Epidermal melanocyte (primary cell): ENCODE data around the gene MAP7D2.
A peak's percentile ranks its signal among the peaks of the same experiment; 100 is the strongest.

ENCODE experiments used
- DNase-seq: peaks from one replicate; pipeline ENCODE4 v3.0.0; 2011; ENCODE audit warnings: low spot score; ENCODE audit not compliant: insufficient read length

Gene MAP7D2

DNA sequence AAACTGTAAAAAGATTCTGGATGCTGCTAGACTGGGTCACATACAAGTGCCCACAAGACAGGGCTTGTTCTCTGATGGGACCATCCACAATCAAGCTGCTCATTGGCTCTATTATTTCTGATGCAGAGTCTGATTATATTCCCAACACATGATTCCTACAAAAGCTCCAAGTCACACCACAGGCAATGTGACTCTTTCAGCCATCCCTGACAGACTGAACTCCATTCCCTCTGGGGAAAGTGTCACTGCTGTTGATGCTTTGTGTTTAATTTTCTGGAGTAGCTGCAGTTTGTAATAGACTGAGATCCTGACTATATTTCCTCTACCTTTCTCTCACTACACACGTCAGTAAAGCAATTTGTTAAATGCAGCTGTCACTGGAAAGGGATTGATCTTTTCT is 70.5 kb downstream of the MAP7D2 start:
- DNase-seq, result no peak

DNA sequence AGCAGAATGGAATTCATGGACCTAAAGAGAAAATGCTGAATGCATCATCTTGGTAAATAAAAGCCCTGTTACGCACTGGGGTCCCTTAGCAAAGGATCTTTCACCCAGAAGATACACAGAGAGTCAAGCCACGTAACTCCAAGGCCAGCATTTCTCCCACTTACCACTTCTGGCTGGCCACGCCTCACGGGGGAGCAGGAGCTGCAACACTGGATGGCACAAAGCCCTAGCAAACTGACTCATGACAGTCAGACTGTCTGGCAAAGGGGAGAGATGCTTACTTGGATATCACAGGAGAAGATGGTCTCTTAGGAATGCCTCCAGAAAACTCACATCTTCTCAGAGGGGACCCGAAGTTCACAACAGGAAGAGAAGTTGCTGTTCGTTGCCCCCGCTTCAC is 74.5 kb downstream of the MAP7D2 start:
- no peak for DNase-seq

DNA sequence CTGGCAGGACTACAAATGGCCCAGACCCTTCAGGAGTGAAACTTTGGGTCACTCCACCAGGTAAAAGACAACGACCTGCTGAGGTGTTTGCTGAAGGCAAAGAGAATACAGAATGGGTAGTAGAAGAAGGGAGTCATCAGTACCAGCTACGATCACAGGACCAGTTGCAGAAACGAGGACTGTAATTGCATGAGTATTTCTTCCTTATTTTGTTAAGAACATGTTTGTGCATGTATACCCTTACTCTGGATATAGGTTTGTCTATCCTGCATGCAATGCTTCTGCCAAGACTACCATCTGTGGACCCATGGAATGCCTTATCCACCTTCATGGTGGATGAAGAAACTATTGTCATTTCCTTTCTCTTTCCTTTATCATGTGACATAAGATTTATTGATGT is 77.7 kb downstream of the MAP7D2 start:
- DNase-seq, result no peak

DNA sequence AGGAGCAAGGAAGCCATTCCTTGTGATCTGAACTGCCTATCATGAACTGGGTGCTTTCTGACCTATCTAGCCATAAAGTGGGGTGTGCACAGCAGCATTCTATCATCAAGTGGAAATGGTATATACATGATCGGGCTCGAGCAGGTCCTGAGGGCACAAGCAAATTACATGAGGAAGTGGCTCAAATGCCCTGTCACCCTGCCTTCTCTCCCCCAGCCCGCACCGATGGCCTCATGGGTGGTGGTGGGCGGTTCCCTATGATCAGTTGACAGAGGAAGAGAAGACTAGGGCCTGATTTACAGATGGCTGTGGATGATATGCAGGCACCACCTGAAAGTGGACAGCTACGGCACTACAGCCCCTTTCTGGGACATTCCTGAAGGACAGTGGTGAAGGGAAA is 79.5 kb downstream of the MAP7D2 start:
- DNase-seq, result no peak

DNA sequence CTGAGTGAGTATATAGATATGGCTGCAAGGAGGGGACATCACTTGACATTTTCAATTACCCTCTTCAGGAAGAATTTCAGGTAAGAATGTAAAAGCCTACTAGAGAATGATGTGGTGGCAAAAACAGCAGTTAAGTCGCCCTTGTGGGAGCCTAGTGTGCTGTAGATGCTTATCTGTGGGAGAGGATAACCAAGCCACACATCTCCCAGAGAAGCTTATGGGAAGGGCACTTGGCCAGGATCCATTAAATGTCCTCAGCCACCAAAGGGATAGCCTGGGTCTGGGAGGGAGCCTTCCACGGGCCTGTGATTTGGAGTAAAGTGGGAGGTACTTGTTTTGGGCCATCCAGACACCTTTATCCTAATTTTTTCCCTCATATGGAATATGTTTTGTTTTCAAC is 84.5 kb downstream of the MAP7D2 start:
- no peak for DNase-seq

DNA sequence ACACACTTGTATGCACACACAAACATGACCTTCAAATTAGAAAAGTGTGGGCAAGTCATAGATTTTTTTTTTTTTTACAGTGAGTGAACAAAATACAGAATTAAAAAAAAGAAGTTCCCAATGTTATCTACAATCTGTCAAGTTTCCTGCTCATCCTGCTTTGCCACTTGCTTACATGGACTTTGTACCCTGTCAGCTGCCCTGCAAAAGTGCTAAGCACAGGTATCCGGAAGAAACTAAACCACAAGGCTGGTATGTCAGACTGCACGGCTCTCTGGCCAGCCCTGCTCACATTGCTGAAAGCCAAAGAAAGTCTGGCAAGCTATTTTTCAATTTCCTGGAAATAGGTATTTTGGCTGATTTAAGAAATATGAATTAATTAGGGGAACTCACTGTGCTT is 87.0 kb downstream of the MAP7D2 start:
- no peak for DNase-seq

DNA sequence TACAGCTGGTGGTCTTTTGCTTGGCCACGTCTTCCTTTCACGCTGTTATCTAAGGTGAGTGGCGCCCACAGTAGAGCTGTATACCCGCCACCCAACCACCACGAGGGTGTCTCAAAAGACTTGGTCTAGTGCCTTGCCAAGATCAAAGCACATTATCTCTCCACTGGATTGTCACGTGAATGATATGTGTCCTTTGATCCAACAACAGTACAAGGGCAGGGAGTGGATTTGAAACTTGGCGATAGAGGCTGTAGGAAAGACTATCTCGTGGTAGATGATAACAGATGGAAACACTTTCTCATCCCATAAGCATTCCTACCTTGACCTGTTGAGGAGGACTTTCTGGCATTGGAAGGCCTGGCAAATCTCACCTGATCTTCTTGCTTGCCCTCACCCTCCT is 88.1 kb downstream of the MAP7D2 start:
- no peak for DNase-seq

DNA sequence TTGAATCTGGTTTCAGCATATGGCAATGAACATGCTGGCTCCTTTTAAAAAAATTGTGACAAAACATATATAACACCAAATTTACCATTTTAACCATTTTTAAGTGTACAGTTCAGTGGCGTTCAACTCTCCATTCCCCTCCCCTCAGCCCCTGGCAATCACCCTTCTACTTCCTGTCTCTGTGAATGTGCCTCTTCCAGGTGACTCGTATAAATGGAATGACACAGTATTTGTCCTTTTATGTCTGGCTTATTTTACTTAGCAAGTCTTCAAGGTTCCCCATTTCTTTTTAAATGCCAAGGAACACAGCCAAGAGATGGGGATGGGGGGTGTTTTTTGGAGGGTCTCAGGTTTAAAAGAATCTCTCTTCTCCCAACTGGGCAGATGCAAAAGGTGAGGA is 90.4 kb downstream of the MAP7D2 start:
- no peak for DNase-seq

DNA sequence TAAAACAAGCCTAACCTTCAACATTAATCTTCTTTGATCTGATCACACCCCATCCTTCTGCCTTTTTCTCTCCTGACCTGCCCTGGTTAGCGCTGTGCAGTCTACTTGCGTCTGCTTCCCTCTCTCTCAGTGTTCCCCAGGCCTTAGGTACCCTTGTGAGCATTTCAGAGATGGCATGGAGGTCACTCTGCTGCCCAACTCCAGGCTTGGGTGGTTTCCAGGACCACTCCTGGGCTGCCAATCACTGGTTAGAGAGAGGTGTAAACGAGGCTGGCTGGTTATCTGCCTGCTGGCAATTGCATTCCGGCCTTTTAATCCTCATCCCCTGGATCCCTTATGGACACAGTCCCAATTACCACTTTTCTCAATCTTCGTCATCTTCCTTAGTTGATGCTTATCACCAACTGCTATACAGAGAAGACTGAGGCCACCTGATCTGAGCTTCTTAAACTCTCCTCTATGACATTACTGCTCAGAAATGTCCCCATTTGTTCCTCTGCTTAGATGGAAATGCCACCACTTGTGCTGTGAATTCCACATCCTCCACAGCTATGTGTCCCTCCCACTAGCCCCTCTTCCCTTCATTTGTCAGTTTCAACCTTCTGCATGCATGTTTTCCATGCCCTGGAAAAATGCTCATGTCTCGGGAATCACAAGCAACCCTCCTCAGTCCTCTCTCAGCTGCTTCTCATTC is 96.9 kb downstream of the MAP7D2 start:
- no peak for DNase-seq

DNA sequence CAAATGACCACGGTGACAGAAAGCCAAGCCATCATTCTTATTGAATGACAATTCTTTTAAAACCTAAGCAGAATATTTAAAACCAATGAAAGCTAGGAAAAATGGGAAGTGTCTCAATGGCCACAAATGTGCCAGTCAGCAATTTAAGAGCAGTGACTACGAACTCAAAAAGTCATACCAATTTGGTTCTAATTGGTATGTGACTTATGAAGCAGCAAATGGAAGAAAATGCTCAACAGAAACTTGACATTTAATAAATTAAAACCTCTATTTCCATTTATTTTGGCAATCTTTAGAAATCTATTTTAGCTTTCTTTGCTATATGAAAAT is 100.1 kb downstream of the MAP7D2 start:
- DNase-seq, result no peak

DNA sequence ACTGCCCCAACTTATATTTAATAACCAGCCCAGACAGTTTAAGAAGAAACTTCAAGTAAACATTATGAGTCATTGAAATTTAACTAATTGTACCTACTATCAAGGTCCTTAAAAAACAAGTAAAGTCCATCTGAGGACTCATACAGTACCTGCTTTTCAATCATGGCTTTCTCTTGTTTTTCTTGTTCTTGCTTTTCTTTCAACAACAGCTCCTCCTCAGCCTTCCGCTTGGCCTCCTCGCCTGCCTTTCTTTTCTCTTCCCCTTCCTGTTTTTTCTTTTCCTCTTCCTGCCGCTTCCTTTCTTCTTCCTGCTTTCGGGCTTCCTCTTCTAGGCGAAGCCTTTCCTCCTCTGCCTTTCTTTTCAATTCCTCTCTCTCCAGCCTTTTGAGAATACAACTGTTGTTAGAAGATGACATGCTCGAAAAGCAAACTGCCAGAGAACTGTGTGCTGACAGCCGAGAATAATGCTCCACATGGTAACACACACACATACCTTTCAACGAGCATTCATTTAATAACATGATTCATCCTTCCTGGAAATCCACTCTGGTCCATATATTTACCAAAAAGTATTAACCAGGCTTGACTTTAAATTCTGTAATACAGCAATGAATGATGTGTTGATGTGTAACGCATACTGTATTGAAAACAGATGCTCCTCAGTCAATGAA is 100.6 kb downstream of the MAP7D2 start:
- DNase-seq, result no peak

DNA sequence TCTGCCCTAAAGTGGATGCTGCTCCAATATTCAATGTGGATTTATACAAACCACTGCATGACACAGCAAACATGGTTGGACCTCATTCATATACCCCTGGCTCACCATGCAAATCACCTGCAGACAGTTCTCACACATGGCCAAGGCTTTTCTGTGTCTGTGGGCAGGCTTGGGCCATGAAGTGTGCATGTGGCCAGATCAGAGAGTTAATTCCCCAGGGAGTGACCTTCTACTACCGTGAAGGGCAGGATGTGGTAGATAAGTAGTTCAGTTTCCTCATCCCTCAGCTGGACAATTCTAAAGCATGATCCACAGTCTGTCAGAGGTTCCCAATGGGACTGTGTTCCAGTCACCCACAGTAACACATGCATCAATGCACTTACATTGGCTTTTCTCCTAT is 101.3 kb downstream of the MAP7D2 start:
- no peak for DNase-seq

DNA sequence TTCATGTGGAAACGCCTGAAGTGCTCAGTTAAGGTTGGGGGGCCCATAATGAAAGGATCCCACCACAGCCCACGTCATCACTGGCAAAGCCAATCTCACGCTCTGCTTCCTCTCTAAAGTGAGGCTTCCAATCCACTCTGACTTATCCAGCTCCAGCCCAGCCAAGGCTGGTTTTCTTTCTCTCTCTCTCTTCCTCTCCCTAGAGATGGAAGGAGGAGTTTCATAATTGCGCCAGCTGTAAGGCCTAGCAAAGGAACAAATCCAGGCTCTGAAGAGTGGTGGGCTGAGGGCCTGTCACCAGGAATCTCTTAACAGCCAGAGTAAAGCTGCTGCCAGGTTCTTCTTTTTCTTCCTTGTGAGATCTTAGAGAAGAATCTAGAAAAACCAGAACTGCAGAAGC is 105.1 kb downstream of the MAP7D2 start:
- no peak for DNase-seq

DNA sequence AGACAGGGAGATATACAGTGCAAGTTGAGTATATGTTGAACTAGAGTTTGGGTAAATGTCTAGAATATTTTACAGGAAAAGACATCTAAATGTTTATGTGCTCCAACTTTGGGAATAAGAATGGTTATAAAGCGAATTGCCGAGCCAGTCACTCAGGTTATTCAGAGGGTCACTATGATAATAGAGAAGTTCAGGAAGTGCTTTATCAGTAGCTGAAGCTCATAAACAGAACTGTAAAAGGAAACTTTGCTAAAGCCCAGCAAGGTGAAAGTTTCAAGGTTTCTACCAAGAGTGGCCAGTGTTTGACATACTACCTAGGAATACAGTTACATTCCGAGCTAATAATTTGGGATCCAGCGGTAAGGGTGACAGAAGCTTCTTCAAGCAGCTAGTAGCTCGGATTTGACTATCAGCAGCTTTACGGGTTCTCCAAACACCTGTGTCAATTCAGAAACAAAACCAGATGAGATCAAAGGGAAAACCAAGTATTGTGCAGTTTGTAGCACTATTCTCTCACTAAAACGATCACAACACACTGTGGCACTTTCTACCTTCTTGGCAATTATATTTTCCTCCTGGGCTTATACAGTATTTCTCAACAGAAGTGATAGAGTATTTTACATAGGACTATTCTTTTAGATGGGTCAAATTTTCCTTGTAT is 108.6 kb downstream of the MAP7D2 start:
- no peak for DNase-seq

DNA sequence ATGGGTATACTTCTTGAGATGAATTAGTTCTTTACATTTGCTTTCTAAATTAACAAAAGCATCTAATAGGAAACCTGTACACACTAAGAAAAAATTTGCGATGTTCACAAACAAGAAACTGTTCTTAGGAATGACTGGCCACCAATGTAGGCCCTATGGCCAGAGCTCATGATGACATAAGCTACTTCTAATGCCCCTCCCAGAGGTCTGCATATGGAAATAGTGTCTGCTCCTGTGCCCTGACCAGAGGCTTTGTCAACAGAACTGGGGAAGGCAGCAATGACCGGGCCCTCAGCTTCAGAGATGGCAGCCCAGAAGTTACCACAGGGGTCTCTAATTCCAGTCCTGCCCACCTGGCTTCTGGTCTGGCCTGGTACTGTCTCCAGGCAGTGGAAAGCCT is 110.8 kb downstream of the MAP7D2 start:
- no peak for DNase-seq

DNA sequence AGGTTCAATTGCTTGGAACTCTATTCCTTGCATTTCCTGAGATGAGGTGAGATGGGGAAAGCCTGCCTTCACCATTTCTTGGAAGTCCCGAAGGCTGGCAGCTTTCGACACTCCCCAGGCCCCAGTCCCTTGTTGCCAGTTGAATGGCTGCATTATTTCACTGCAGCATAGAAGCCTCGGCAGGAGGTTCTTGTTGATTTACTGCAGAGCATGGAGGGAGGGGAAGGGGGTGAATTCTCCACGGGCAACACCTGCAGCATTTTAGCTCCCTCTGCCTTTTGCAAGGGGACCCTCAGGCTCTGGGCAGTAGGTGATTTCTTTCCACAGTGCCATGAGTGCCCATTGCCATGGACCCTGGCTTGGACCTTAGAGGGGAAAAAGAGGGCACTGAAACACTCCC is 115.1 kb downstream of the MAP7D2 start:
- no peak for DNase-seq

DNA sequence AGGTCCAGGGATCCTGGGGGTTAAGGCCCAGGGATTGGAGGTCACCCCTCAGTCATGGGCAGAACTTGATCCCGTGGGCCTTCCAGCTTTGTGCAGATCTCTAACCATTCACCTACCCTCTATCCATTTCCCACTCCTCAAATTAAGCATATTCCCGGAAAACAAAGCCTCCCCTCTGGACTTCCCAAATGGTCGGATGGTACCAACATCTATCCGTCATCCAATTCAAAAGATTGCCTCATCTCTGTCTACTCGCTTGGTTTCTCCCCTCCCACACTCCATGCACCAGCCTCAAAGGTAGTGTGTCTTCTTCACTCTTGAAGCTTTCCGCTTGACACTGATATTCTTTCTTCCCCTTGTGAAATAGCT is 125.4 kb downstream of the MAP7D2 start:
- no peak for DNase-seq

DNA sequence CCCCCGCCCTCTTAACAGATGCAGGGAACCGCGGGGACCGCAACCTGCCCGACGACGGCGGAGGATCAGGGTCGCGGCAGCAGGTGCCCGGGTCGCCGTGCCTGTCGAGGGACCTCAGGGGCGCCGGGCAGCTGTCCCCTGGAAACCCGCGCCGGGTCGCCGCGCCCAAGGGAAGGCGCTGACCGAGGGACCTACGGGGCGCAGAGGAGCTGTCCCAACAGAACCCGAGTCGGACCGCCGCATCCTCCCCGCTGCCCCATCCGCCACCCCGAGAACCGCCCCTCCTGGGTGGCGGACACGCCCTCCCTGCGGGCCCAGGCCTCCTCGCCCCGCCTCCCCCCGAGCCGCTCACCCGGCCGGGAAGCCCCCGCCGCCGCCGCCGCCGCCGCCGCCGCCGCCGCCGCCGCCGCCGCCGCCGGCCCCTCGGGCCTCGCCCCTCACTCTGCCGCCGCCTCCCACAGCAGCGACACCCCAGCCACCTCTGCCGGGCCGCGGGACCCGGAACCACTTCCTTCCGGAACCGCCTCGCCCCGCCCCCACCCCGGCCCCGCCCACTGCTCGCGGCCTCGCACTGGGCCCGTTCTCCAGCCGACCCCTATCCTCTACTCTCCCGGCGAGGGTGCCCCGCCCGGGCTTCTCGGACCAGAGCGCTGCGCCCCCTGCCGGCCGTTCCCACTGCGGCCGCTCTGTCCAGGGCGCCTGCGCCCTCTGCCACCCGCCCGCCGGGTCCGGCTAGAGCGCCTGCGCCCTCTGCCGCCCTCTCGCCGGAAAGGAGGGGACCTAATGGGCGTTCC is 126.0 kb downstream of the MAP7D2 start, which contains the start of gene BCLAF3:
BCLAF3 (minus strand) TSS at position 506 of the 794 bp plus-strand sequence. CDS start 20,797 bp downstream, outside the sequence.
- DNase-seq, result peak; percentile 79

DNA sequence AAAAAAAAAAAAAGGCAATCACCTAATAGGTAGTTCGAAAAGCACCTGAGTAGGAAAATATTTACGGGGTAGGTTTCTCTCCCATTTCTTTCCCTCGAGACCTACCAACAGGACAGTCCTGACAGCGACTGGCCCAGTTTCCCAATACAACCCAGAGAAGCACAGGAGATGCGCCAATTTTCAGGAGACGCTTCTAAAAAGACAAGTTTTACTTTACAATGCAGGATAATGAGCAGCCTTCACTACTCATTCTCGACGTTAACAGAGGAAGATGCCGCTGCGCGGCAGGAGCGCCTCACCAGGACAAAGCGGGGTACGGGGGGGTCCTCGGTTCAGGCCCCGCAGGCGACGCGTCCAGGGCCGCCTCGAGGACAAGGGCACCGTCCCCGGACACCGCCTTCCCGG is 126.6 kb downstream of the MAP7D2 start:
- DNase-seq, result peak; percentile 13

DNA sequence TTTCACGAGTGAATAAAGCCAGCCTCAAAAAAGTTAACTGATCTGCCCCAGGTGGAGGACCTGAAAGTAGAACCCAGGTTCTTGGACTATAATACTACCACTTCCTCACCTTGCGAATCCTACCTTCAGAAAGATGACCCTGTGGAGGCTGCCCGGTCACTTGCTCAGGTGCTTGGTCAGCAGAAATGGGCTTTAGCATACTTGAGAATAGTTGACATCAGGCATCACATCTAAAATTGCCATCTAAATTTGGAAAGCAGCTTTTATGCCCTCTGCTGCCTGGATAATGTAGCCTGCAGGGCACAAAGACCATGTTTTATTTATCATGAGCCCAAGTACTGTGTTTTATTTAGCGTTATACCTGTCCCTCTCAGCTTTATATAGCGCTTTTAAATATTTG is 128.9 kb downstream of the MAP7D2 start:
- no peak for DNase-seq

DNA sequence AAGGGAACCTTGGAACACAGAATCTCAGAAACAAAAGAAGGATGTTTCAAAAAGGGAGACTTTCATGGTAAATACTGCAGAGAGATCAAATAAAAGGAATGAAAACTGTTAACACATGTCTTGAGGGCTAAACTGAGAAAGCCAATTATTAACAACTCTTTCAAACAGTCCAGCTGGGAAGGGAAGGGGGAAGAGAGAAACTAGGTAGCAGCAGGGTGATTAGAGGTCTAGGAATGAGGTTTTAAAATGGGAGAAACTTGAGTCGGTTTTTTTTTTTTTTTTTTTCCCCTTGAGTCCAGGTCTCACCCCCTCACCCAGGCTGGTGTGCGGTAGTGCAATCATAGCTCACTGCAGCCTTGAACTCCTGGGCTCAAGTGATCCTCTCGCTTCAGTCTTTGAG is 130.2 kb downstream of the MAP7D2 start:
- DNase-seq, result no peak

DNA sequence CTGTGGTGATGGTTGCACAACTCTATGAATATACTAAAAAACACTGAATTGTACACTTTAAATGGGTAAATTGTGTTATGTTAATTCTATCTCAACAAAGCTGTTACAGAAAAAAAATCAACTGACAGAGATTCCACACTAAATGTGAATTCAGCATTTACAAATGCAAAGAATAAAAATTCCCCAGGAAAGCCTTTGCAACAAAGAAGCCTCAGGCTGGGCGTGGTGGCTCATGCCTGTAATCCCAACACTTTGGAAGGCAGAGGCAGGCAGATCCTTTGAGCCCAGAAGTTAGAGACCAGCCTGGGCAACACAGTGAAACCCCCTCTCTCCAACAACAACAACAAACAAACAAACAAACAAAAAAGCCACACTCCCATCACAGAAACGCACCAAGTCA is 134.8 kb downstream of the MAP7D2 start:
- DNase-seq, result no peak
